Activated CD4-positive, alpha-beta T cell treated with anti-CD3 and anti-CD28 coated beads, Interleukin-2, Interleukin-4, amounts not matched to agents 100 ng/mL and 50 ng/mL, durations not matched to agents 16 hours and 8 hours (primary cell): ENCODE data around the gene FLT3.
"Not testable (repeated sequence)": the region's sequence is repeated elsewhere in the genome, so short reads cannot be mapped to it uniquely, and the experiment has no call there.

ENCODE experiments used
- DNase-seq: peaks from one replicate; pipeline ENCODE4 v3.0.0-alpha.2; 2020; ENCODE audit warnings: low spot score

FLT3 gene

DNA sequence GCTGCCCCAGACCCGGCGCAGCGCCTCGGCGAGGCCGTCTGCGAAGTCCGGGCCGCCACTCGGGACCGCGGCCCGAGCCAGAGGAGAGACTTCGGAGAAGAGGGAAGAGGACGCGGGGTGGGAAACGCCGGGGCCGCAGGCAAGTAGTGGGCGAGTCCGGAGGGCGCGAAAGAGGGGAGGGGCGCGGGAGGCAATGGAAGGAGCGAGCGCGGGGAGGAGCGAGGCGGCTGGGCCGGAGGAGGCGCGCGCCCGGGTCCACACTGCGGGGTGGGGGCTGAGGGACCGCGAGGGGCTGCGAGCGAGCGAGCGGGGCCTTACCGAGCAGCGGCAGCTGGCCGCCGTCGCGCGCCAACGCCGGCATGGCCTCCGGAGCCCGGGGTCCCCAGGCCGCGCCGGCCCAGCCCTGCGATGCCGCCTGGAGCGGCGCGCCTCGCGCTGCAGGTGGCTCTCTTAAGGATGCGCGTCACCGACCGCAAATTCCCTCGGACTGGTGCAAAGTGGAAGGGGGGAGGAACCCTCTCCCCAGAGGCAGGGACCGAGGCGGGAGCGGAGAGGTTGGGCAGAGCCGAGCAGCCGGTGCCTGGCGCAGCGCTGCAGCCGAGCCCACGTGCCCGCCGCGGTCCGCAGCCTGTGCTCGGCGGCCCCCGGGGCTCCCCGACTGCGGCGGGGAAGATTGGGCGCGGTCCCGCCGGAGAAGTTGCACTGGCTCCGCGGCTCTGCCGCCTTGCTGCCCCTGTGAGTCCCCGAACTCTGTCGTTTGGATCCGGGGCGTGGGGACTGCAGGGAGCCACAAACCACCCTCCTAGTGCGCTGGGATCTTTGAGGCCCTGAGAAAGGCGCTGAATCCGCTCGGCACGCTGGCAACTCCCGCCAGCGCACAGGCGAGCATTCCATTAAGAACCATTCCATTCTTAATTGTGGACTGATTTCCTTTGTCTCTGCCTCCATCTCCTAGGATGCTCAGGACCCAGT lies at the start of gene FLT3:
Gene FLT3 (minus strand): TSS at position 427 of the 972 bp plus-strand sequence. CDS start 66 bp downstream, at position 361.
- peak; percentile 36 for DNase-seq

DNA sequence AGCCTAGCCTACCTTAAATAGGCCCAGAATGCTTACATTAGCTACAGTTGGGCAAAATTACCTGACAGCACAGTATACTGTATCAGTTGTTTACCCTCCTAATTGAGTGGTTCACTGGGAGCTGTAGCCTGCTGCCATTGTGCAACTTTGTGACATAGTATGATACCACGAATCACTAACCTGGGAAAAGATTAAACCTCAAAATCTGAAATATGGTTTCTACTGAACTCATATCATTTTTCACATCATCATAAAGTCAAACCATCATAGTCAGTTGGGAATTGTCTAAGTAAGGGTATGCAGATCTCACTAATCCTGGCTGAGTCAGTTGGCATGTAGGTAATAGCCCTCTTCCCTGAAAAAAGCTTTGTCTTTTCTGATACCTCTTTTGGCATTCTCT lies 47.1 kb upstream of the FLT3 start:
- peak; percentile 9 for DNase-seq

DNA sequence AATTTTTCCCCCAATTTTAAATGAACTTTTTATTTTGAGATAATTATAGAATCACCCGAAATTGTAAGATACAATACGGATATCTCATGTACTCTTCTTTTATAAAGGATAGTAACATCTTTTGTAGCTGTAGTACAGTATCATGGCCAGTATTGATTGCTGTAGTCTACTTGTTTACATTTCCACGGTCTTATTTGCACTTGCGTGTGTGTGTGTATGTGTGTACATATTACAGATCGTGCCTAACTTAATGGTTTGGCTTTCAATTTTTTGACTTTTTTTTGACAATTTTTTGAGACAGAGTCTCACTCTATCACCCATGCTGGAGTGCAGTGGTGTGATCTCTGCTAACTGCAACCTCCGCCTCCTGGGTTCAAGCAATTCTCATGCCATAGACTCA lies 44.7 kb upstream of the FLT3 start:
- no peak for DNase-seq

DNA sequence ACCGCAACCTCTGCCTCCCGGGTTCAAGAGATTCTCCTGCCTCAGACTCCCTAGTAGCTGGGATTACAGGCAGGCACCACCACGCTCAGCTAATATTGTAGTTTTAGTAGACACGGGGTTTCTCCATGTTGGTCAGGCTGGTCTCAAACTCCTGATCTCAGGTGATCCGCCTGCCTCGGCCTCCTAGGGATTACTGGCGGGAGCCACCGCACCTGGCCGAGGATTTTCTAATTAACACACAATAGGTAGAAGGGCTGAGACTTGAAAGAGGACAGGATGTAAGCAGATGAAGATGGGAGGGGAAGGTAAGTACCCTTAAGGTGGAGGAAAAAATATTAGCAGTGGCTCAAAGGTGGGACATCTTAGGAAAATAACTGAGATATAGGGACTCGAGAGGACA lies 41.2 kb upstream of the FLT3 start:
- not testable (repeated sequence) for DNase-seq

DNA sequence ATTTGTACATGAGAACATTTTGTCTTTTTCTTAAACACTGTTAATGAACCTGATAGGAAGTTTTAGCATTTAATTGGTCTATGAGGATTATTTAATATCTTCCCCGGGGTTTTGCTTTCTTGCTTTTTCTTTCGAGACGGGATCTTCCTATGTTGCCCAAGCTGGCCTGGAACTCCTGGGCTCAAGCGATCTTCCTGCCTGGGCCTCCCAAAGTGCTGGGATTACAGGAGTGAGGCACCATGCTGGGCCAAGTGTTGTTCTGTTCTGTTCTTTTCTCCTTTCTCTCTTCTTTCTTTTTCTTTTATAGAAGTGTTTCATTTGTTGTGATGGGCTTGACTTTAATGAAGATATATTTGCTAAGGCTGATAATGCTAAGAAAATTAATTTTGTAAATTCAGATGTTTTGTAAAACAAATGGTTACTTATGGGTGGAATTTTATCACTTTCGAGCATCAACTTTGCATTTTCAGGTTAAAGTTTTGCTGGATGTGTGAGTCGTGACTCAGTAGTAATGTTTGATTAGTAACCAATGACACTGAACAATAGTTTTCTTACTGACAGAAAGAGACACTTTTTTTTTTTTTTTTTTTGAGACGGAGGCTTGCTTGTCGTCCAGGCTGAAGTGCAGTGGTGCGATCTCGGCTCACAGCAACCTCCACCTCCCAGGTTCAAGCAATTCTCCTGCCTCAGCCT lies 40.2 kb upstream of the FLT3 start:
- no peak for DNase-seq

DNA sequence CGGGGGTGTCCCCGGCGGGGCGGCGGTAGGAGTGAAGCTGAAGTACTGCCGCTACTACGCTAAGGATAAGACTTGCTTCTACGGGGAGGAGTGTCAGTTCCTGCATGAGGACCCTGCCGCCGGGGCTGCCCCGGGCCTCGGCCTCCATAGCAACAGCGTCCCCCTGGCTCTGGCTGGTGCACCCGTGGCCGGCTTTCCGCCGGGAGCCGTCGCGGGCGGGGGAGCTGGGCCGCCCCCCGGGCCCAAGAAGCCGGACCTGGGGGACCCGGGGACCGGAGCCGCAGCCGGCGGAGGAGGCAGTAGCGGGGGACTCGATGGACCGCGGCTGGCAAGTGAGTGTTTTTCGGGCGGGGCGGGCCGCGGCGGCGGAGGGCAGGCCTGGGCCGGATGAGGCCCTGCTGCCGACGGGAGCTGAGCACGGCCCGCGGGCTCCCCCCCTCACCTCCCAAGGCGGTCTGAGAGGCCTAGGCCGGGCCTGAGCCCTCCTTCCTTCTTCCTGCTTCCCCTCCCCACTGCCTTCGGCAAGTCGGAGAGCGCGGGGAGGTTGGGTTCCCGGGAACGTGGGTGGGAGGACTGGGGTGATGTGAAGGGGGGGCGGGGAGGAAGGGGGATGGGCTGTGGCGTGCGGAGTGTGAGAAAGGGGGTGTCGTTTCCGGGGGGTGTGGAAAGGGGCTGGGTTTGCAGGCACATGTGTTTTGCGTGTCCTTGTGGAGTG lies 38.5 kb upstream of the FLT3 start:
- peak; percentile 85 for DNase-seq

DNA sequence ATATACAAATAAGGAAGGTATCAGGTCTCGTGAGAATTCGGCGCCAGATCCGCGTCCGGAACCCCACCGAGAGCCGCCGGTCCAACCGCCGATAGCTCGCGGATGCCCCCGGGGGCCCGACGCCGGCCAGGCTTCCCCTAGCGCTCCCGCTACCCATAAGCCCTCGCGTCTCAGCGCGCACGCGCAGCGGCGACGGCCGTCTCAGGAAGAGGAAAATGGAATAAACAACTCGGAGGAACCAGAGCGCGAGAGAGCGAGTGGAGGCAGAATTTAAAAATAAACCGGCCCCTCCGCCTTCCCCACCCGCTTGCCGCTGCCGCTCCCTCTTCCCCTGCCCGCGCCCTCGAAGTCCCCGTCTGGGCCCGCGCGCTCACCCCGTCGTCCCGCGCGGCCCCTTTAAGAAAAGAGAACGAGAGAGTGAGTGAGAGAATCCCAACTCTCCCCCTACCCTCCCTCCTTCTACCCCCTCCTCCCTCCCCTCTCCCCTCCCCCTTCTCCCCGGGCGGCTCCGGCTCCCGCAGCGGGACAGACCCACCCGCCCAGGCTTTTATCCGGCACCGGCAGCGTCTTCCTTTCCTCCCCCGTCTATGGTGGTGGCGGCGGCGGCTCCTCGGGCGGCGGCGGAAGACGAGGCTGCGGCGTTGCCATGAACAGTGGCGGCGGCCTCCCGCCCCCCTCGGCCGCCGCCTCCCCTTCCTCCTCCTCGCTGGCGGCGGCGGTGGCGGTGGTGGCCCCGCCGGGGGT lies 37.8 kb upstream of the FLT3 start, which contains the start of gene PAN3:
Gene PAN3 (plus strand): TSS at position 534 of the 744 bp plus-strand sequence. CDS start 113 bp downstream, at position 647.
- DNase-seq = peak; percentile 91

DNA sequence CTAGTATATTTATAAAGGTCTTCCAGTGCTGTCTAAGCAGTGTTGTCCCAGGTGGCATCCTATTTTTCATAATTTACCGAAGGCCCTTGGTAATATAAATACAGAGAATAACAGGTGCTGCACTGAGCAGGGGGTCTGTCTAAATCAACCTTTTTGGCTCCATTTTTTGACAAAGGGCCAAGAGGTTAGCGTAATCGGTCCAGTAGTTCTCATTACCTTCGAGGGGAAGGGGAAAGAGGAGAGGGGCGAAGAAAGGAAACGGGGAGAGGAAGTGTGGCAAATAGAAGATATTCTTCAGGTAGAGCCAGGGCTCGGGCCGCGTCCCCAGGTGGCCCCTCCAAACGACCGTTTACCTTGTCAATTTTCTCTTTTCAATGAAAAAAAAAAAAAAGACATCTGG lies 37.2 kb upstream of the FLT3 start:
- no peak for DNase-seq

DNA sequence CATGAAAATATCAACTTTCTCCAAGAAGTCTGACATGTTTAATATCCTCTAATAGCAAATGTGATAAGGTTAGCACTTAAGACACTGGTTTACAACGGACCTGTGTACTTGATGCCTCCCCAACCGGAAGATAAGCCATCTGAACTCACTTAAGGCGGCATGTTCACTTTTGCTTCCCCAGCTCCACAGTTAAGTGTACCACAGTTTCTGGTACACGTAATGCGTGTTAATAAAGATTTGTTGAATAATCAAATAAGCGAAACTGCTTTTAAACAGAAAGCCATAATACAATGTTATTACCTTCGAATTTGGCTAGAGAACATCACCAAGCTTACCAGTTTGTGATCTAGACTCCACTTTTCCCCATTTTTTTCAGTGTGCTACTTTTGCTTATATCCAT lies 36.5 kb upstream of the FLT3 start:
- peak; percentile 28 for DNase-seq

DNA sequence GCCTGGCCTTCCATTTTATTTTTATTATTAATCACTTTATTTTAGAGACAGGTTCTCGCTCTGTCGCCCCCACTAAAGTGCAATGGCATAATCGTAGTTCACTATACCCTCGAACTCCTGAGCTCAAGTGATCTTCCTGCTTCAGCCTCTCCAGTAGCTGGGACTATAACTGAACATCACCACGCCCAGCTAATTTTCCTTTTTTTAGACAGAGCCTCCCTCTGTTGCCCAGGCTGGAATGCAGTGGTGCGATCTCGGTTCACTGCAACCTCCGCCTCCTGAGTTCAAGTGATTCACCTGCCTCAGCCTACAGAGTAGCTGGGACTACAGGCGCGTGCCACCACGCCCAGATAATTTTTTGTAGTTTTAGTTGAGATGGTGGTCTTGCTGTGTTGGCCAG lies 31.3 kb upstream of the FLT3 start:
- DNase-seq = no peak

DNA sequence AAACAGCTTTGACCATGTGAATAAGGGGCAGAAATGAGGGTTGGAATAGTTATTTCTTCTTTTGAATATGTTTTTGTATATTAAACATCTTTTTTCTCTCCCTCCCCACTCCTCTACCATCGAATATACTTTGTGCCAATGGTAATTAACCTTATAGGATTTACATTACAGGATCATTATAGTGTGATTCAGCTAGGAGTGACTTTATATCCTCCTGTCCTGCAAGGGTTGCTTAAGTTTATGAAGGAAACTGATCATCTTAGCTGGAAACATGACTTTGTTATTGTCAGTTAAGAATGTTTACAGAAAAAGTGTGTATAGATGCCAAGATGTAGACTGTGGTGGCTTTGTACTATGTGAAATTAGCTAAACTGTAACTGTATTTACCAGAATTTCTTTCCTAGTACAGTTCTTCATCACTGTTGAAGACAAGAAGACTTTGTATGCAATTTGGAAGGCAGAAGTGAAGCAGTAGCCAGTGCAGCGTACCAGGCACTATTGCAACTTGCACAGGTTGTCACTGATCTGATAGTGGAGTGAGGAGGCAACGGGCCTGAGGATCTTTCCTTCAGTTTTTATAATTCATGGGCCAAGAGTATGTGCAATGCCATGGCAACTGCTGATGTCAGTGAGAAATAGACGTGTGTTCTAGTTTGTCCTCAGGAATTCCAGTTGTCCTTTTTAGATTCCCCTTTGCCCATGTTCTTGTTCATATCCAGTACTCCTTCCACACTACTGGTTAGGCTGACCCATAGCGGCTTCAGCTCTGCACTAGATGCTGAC lies 29.7 kb upstream of the FLT3 start:
- no peak for DNase-seq

DNA sequence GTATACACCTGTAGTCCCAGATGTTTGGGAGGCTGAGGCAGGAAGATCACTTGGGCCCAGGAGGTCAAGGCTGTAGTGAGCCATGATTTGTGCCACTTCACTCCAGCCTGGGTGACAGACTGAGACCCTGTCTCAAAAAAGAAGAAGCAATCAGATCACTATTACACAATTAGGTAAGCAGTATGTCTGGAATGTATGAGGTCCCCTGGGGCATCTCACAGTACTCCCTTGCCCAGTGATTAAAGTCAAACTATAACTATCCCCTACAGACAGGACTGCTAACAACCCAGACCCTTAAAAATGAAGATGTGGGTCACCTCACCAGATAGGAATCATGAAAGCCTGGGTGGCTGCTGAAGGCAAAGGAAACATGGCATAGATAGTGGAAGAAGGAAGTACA lies 28.6 kb upstream of the FLT3 start:
- DNase-seq = no peak

DNA sequence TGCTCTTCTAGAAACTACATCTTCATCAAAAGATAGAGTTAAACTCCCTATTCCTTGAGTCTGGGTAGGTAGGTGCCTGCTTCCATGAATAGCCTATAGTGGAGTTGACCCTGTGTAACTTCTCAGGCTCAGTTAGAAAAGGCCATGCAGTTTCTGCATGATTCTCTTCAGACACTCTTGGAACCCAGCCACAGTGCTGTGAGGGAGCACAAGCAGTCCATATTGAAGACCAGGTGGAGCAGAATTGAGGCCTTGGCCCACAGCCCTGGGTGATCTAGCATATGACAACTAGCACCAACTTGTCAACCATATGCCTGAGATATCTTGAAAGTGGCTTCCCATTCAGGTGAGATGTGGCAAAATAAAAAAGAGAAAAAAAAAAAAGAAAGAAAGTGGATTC lies 27.7 kb upstream of the FLT3 start:
- no peak for DNase-seq

DNA sequence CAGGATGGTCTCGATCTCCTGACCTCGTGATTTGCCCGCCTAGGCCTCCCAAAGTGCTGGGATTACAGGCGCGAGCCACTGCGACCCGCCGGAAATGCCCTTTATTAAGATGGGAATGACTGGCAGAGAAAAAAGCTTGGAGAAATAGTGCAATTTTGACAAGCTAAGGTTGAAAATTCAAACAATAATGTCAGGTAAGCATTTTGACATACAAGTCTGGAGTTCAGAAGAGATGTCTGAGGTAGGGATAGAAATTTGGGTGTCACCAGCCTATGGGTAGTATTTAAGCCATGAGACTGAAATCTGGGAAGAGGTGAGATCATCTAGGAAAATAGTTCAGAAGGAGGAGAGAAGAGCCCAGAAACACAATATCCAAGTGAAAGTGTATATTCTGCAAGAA lies 20.8 kb upstream of the FLT3 start:
- DNase-seq = no peak

DNA sequence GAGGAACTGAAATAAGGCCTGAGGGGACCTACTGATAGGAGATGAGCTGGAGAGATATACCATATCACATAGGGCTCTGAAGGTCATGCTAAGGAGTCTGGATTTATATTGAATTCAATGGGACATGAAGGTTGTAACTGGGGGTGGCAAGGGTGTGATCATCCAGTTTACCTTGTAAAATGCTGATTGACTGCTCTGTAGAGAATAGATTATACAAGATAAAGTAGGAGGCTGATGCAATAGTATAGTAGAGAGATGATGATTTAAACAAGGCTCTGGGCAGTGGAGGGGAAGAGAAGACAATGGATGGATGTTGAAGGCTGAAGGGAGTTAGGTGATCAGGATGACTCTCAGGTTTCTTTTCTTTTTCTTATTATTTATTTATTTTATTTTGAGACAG lies 19.9 kb upstream of the FLT3 start:
- no peak for DNase-seq

DNA sequence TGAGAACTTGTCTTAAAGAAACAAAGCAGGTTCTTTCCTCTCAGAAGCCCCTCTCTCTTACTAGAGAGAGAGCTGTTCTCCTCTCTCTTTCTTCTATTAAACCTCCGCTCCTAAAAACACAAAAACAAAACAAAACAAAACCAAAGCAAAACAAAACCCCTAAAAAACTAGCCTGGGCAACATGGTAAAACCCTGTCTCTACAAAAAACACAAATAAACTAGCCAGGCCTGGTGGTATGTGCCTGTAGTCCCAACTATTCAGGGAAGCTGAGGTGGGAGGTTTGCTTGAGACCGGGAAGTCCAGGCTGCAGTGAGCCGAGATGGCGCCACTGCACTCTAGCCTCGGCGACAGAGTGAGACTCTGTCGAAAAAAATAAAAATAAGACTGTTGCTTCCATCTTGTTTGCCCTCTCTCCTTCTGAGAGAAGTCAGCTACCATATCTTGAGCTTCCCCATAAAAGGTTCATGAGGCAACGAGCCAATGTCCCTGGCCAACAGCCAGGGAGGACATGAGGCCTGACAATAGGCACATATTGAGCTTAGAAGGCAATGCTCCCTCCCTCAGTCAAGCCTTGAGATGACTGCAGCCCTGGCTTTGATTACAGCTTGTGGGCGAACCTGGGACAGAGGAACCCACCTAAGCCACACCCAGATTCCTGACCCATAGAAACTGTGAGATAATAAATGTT lies 17.5 kb upstream of the FLT3 start:
- no peak for DNase-seq

DNA sequence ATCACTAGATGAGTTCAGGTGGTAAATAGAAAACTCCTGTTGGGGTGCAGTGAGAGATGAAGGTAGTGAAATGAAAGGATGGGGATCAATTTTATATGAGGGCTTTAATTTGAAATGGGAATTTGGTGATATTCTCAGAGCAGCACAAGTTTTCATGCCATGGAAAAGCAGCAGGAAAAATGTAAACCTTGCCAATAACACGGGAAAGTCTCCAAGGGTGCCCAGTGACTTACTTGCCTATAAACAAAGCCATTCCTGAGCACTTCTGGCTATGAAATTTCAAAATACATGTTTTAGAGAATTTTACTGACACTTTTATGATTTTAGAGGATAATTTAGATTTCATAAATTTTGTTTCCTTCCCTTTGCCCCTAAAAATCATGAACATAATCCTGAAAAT lies 16.4 kb upstream of the FLT3 start:
- DNase-seq = no peak

DNA sequence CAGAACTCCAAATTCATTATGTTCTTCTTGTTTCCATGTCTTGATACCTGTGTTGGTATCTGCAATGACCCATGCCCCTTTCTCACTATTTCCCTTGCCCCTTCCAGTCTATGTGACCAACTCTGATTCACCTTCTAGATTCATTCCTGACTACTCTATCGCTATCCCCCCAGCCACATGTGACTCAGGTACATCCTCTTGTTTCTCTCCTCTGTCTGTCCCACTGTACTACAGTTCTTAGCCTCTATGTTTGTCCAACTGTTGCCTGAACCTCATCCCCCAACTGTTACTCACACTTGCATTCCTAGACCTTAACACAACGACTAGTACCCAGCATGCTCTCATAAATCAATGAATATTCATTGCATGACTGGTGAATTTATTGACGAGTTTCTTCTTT lies 10.0 kb upstream of the FLT3 start:
- no peak for DNase-seq

DNA sequence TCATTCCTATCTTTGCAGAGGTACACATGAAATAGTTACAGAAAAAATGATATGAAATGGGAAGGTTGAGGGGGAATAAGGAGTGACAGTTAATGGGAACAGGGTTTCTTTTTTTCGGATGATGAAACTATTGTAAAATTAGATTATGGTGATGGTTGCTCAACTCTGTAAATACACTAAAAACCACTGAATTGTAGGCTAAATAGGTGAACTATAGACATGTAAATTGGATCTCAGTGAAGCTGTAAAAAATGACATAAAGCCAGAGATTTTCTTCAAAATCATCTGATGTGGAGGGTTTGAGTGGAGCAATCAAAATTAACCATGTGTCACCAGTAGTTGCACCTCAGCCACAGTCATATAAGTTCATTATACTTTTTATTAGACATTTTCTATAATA lies 6.6 kb upstream of the FLT3 start:
- DNase-seq = no peak

DNA sequence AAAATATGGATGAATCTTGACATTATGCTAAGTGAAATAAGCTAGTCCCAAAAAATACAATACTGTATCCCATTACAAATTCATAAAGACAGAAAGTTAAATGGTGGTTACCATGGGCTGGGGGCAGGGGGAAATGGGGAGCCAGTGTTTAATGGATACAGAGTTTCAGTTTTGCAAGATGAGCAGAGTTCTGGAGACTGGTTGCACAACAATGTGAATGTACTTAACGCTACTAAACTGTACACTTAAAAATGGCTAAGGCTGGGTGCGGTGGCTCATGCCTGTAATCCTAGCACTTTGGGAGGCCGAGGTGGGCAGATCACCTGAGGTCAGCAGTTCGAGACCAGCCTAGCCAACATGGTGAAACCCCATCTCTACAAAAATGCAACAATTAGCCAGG lies 1.5 kb upstream of the FLT3 start:
- DNase-seq = not testable (repeated sequence)
